ENCODE data around the gene PRMT1. TPM values are rescaled to one million over a fixed set of nuclear protein-coding genes. Genes with fewer than 3 reads are reported as not detected.
A peak's percentile ranks its signal among the peaks of the same experiment; 100 is the strongest.

PRMT1 gene
- total and polyA plus RNA-seq, 2 of the 13 experiments (the other 11 are each of a cell fraction or from before 2014, with no cell fraction given) = 324 to 374 TPM

DNA sequence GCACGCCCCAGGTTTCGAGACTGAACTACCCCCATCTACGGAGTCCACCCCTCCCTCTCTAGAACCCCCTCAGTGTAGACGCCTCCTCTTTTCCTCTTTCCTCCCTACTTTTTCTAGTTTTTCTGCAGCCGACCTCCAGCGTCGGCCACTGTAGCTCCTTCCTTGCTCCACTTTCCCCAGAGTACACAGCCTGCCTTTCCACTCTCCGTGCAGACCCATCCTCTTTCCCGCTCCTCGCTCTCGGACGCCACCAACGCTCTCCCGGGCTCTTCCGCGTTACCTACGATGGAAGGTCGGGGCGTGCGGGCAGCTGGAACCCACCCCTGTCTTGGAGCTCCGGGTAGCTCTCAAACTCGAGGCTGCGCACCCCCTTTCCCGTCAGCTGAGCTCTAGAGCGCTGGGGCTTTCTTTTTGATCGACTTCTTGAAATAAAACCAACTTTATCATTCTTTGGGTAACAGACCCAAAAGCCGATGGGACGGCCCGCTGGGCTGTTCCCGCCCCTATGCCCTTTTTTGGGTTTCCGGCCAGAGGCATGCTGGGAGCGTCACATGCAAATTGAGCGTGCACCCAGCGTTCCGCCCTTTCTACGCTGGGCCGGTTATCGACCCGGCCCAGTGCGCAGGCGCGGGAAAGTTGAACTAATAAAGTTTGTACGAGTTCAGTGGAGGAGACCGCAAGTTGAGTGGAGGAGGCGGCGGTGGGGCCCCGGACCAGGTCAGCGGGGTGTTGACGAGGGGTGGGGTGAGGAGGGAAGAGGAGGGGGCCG, 11.5 kb upstream of the PRMT1 start, which contains the start of the genes BCL2L12 and IRF3 (continued):
- TF ChIP-seq, protein P1, sequence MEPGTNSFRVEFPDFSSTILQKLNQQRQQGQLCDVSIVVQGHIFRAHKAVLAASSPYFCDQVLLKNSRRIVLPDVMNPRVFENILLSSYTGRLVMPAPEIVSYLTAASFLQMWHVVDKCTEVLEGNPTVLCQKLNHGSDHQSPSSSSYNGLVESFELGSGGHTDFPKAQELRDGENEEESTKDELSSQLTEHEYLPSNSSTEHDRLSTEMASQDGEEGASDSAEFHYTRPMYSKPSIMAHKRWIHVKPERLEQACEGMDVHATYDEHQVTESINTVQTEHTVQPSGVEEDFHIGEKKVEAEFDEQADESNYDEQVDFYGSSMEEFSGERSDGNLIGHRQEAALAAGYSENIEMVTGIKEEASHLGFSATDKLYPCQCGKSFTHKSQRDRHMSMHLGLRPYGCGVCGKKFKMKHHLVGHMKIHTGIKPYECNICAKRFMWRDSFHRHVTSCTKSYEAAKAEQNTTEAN (CRISPR knock-in tag; conservative IDR thresholded peaks at IDR 0.05) = no peak
- no peak for TF ChIP-seq HMG20A (CRISPR knock-in tag; IDR thresholded peaks at IDR 0.05; ENCODE audit: borderline replicate concordance)
- TF ChIP-seq, protein P2, sequence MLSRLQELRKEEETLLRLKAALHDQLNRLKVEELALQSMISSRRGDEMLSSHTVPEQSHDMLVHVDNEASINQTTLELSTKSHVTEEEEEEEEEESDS (CRISPR knock-in tag; IDR thresholded peaks at IDR 0.05; ENCODE audit: borderline replicate concordance) = peak; percentile 94
- TF ChIP-seq, protein P3, sequence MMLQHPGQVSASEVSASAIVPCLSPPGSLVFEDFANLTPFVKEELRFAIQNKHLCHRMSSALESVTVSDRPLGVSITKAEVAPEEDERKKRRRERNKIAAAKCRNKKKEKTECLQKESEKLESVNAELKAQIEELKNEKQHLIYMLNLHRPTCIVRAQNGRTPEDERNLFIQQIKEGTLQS (CRISPR knock-in tag; IDR thresholded peaks at IDR 0.05) = no peak
- TF ChIP-seq RXRA (CRISPR knock-in tag; IDR thresholded peaks at IDR 0.05) = no peak
- TF ChIP-seq CBFB (CRISPR knock-in tag; IDR thresholded peaks at IDR 0.05) = no peak
- no peak for TF ChIP-seq ZFP82 (CRISPR knock-in tag; IDR thresholded peaks at IDR 0.05; ENCODE audit: borderline replicate concordance)
- no peak for TF ChIP-seq ZNF251 (CRISPR knock-in tag; IDR thresholded peaks at IDR 0.05)
- peak; percentile 60 for TF ChIP-seq ZNF501 (CRISPR knock-in tag; IDR thresholded peaks at IDR 0.05)
- TF ChIP-seq EEA1 (CRISPR knock-in tag; IDR thresholded peaks at IDR 0.05; ENCODE audit: borderline replicate concordance) = no peak
- 0 out of 2 replicates have a peak, but pooled peaks have one; percentile 8 for TF ChIP-seq ZNF263 (CRISPR knock-in tag; IDR thresholded peaks at IDR 0.05)
- no peak for TF ChIP-seq MAFK (conservative IDR thresholded peaks at IDR 0.05 in 1 of 2, IDR thresholded peaks at IDR 0.05 in 1 of 2; ENCODE audit: low read length in 2 of 2)
- TF ChIP-seq ZNF615 (CRISPR knock-in tag; IDR thresholded peaks at IDR 0.05; ENCODE audit: borderline replicate concordance) = peak; percentile 60; the same call in 1 of the 2 replicates
- no peak for TF ChIP-seq MZF1 (CRISPR knock-in tag; IDR thresholded peaks at IDR 0.05; ENCODE audit: borderline replicate concordance)
- TF ChIP-seq TRIM24 (CRISPR knock-in tag; IDR thresholded peaks at IDR 0.05) = no peak
- no peak for TF ChIP-seq SOX5 (CRISPR knock-in tag; IDR thresholded peaks at IDR 0.05; ENCODE audit: borderline replicate concordance)
- TF ChIP-seq, protein P4, sequence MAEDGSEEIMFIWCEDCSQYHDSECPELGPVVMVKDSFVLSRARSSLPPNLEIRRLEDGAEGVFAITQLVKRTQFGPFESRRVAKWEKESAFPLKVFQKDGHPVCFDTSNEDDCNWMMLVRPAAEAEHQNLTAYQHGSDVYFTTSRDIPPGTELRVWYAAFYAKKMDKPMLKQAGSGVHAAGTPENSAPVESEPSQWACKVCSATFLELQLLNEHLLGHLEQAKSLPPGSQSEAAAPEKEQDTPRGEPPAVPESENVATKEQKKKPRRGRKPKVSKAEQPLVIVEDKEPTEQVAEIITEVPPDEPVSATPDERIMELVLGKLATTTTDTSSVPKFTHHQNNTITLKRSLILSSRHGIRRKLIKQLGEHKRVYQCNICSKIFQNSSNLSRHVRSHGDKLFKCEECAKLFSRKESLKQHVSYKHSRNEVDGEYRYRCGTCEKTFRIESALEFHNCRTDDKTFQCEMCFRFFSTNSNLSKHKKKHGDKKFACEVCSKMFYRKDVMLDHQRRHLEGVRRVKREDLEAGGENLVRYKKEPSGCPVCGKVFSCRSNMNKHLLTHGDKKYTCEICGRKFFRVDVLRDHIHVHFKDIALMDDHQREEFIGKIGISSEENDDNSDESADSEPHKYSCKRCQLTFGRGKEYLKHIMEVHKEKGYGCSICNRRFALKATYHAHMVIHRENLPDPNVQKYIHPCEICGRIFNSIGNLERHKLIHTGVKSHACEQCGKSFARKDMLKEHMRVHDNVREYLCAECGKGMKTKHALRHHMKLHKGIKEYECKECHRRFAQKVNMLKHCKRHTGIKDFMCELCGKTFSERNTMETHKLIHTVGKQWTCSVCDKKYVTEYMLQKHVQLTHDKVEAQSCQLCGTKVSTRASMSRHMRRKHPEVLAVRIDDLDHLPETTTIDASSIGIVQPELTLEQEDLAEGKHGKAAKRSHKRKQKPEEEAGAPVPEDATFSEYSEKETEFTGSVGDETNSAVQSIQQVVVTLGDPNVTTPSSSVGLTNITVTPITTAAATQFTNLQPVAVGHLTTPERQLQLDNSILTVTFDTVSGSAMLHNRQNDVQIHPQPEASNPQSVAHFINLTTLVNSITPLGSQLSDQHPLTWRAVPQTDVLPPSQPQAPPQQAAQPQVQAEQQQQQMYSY (CRISPR knock-in tag; IDR thresholded peaks at IDR 0.05) = no peak
- TF ChIP-seq, protein P5, sequence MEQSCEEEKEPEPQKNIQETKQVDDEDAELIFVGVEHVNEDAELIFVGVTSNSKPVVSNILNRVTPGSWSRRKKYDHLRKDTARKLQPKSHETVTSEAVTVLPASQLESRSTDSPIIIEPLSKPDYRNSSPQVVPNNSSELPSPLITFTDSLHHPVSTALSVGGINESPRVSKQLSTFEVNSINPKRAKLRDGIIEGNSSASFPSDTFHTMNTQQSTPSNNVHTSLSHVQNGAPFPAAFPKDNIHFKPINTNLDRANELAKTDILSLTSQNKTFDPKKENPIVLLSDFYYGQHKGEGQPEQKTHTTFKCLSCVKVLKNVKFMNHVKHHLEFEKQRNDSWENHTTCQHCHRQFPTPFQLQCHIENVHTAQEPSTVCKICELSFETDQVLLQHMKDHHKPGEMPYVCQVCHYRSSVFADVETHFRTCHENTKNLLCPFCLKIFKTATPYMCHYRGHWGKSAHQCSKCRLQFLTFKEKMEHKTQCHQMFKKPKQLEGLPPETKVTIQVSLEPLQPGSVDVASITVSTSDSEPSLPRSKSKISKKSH (CRISPR knock-in tag; IDR thresholded peaks at IDR 0.05; ENCODE audit: borderline replicate concordance) = no peak
- TF ChIP-seq THYN1 (CRISPR knock-in tag; IDR thresholded peaks at IDR 0.05; ENCODE audit: borderline replicate concordance, low read depth) = no peak
- no peak for TF ChIP-seq GATA4 (IDR thresholded peaks at IDR 0.05; ENCODE audit: borderline replicate concordance, low read depth)

Measured in HepG2 (cell line).